Thyroid gland (tissue), 4 donors: ENCODE data around the gene C1QL4.

ENCODE experiments used
- CTCF ChIP-seq, 6 experiments: fragments of 200-600 bp in 3 of 6; fragments of 450-650 bp in 3 of 6; sonication (generic) in 3 of 6; IDR thresholded peaks; one replicate each; pipeline ENCODE4 v1.5.1; 2016 to 2019; ENCODE audit warnings: antibody characterized with exemption in 6 of 6, mild to moderate bottlenecking in 2 of 6, inconsistent platforms in 1 of 6, moderate library complexity in 1 of 6
- POLR2A ChIP-seq, 2 donors: fragments of 450-650 bp; IDR thresholded peaks; one replicate each; pipeline ENCODE4 v1.6.1; 2017; ENCODE audit warnings: antibody characterized with exemption in 2 of 2, mild to moderate bottlenecking in 2 of 2, moderate library complexity in 1 of 2

DNA sequence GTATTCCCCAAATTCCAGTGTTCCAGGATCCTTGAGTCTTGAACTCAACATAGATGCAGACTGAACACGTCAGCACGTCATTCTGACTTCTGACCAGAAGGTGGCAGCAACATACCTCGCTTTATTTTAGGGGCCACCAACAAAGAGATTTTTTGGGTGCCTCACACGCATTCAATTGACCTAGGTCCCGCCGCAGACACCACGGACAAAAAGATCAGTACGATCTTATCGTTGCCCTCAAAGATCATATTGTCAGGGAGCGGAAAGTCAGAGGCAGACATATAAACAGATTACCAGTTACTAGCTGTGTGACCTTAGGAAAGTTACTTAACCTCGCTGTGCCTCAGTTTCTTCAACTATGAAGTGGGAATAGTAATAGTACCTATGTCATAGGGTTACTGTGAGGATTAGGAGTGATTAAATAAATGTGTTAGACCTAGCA lies 48.6 kb downstream of the C1QL4 start:
- TF ChIP-seq CTCF (IDR thresholded peaks at IDR 0.05) = peak; percentile 67 to 84 (median 72)
- TF ChIP-seq POLR2A (IDR thresholded peaks at IDR 0.05) = no peak
